ENCODE data around the gene AGAP1. TPM values are rescaled to one million over a fixed set of nuclear protein-coding genes. Genes with fewer than 3 reads are reported as not detected.

AGAP1 gene
- total RNA-seq, 2 experiments from 2014 or later, result not detected

DNA sequence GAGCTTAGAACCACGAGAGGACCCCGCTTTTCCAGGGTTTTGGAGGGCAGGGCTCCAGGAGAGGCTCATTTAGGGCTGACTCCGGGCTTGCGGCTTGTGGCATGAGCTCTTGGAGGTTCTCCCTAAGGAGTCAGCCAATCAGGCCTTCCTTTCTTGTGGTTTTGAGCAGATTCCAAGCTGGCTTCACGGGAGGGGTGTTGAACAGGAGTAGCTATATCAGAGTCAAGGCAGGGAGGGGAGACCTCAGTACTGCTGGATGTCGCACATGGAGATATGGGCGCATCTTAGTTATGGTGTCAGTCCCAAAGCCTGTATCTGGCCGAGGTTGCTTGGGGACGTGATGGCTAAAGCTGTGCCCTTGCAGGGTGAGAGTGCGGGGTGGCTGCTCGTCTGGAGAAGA is 98.6 kb downstream of the AGAP1 start:
- no peaks in the 10 kb centered on the region for H3K36me3 ChIP-seq (ENCODE audit: insufficient read depth, low read length)
- DNase-seq (ENCODE audit: low spot score), result no peak
- no peaks in the 10 kb centered on the region for H3K9me2 ChIP-seq (ENCODE audit: insufficient read depth, low read length)
- no peak overlapping the region for H3K27ac ChIP-seq (ENCODE audit: low read depth, low read length, poor library complexity, severe bottlenecking)
- CTCF ChIA-PET (ENCODE audit: unreplicated experiment), result no interaction called here
- no TSS peak for BruUV-seq (replicated peaks)
- intact Hi-C loops (cut with micrococcal nuclease; ENCODE audit: unreplicated experiment), result loop anchor here (10.0 kb wide), 1 partner anchor 458 kb away; no protein-coding TSS in a partner anchor
- no peak for TF ChIP-seq EZH2phosphoT487 (IDR thresholded peaks at IDR 0.05; ENCODE audit: borderline replicate concordance, low read depth, low read length)
- TF ChIP-seq CTCF (conservative IDR thresholded peaks at IDR 0.05; ENCODE audit: low read length), result no peak
- no peaks in the 10 kb centered on the region for H4K20me1 ChIP-seq (ENCODE audit: insufficient read depth, low read length)
- H2AFZ ChIP-seq (ENCODE audit: low read length), result no peak overlapping the region
- no peaks in the 10 kb centered on the region for H3K4me1 ChIP-seq (ENCODE audit: insufficient read depth, low read length, poor library complexity, severe bottlenecking)
- H3K4me2 ChIP-seq (ENCODE audit: low read length), result no peak overlapping the region
- H3K9me3 ChIP-seq (ENCODE audit: low read length), result no peaks in the 10 kb centered on the region
- no peaks in the 10 kb centered on the region for H3K79me2 ChIP-seq (ENCODE audit: insufficient read depth, low read depth, low read length)
- H3K4me3 ChIP-seq (ENCODE audit: low read depth, low read length, poor library complexity, severe bottlenecking), result no peak overlapping the region
- POLR2A ChIA-PET, result no interaction called here

DNA sequence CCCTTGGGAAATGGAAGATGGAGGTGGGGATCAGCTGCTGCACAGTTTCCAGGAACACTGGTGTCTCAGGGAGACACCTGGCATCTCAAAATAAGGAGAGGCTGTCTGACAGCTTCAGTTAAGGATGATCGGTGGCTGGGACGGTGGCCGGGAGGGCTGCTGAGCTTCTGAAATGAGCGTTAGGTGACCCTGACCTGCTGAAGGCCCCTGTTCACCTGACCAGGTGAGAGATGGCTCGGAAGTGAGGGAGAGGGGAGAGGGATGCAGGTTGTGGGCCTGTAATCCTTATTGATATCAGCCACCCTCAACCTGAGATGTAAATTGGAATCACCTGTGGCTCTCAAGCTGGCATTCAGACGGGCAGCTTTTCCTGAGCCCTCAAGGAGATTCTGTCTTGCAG is 99.0 kb downstream of the AGAP1 start:
- no peak overlapping the region for H3K4me2 ChIP-seq (ENCODE audit: low read length)
- BruUV-seq (replicated peaks), result no TSS peak
- no peak for TF ChIP-seq CTCF (conservative IDR thresholded peaks at IDR 0.05; ENCODE audit: low read length)
- TF ChIP-seq EZH2phosphoT487 (IDR thresholded peaks at IDR 0.05; ENCODE audit: borderline replicate concordance, low read depth, low read length), result no peak
- no peaks in the 10 kb centered on the region for H3K4me1 ChIP-seq (ENCODE audit: insufficient read depth, low read length, poor library complexity, severe bottlenecking)
- no peaks in the 10 kb centered on the region for H3K36me3 ChIP-seq (ENCODE audit: insufficient read depth, low read length)
- H3K79me2 ChIP-seq (ENCODE audit: insufficient read depth, low read depth, low read length), result no peaks in the 10 kb centered on the region
- DNase-seq (ENCODE audit: low spot score), result no peak
- no peaks in the 10 kb centered on the region for H3K9me3 ChIP-seq (ENCODE audit: low read length)
- H2AFZ ChIP-seq (ENCODE audit: low read length), result no peak overlapping the region
- no peaks in the 10 kb centered on the region for H3K9me2 ChIP-seq (ENCODE audit: insufficient read depth, low read length)
- H3K4me3 ChIP-seq (ENCODE audit: low read depth, low read length, poor library complexity, severe bottlenecking), result no peak overlapping the region
- CTCF ChIA-PET (ENCODE audit: unreplicated experiment), result no interaction called here
- intact Hi-C loops (cut with micrococcal nuclease; ENCODE audit: unreplicated experiment), result loop anchor here (10.0 kb wide), 1 partner anchor 458 kb away; no protein-coding TSS in a partner anchor
- no peaks in the 10 kb centered on the region for H4K20me1 ChIP-seq (ENCODE audit: insufficient read depth, low read length)
- POLR2A ChIA-PET, result no interaction called here
- no peak overlapping the region for H3K27ac ChIP-seq (ENCODE audit: low read depth, low read length, poor library complexity, severe bottlenecking)

- Histone ChIP-seq H3K4me1 (ENCODE audit: insufficient read depth, low read length, poor library complexity, severe bottlenecking) (no peaks in the 10 kb centered on the region), H3K9me3 (ENCODE audit: low read length) (no peaks in the 10 kb centered on the region), H3K4me2 (ENCODE audit: low read length) (no peak overlapping the region), H2AFZ (ENCODE audit: low read length) (no peak overlapping the region), H3K4me3 (ENCODE audit: low read depth, low read length, poor library complexity, severe bottlenecking) (no peak overlapping the region), H4K20me1 (ENCODE audit: insufficient read depth, low read length) (no peaks in the 10 kb centered on the region), H3K36me3 (ENCODE audit: insufficient read depth, low read length) (no peaks in the 10 kb centered on the region), H3K27ac (ENCODE audit: low read depth, low read length, poor library complexity, severe bottlenecking) (no peak overlapping the region), H3K9me2 (ENCODE audit: insufficient read depth, low read length) (no peaks in the 10 kb centered on the region), H3K79me2 (ENCODE audit: insufficient read depth, low read depth, low read length) (no peaks in the 10 kb centered on the region)
- no TSS peak for BruUV-seq (replicated peaks)
- ChIA-PET CTCF (ENCODE audit: unreplicated experiment) (no interaction called here), POLR2A (no interaction called here)
- intact Hi-C loops (cut with micrococcal nuclease; ENCODE audit: unreplicated experiment), result loop anchor here (10.0 kb wide), 1 partner anchor 459 kb away; no protein-coding TSS in a partner anchor
- peak; percentile 88 for TF ChIP-seq CTCF (conservative IDR thresholded peaks at IDR 0.05; ENCODE audit: low read length)
- TF ChIP-seq EZH2phosphoT487 (IDR thresholded peaks at IDR 0.05; ENCODE audit: borderline replicate concordance, low read depth, low read length), result no peak
- DNase-seq (ENCODE audit: low spot score), result peak; percentile 68
Measured at GRCh38 chr2:235594041-235594440, 100.2 kb downstream of the AGAP1 start.

Data from OCI-LY7 (cell line).